WTC11 (cell line): ENCODE data around the gene IRS1. TPM values are rescaled to one million over a fixed set of nuclear protein-coding genes. Genes with fewer than 3 reads are reported as not detected.

ENCODE experiments used
- ATAC-seq: fragments of 200-7000 bp; cut with Tn5 transposase; 2 replicates; pipeline ENCODE4 v1.10.0; 2021; ENCODE audit warnings: mild to moderate bottlenecking, moderate library complexity
- CTCF ChIA-PET: fragments of 300-600 bp; sonication (Branson Sonifier 250); formaldehyde crosslinking; loops from one replicate; lab custom pipeline; 2021; ENCODE audit warnings: antibody characterized with exemption; lab: Charles Lee
- POLR2A ChIA-PET: fragments of 350-600 bp; sonication (Branson Sonifier 250); formaldehyde crosslinking; loops from one replicate; lab custom pipeline; 2021; ENCODE audit warnings: antibody characterized with exemption; lab: Charles Lee
- DNase-seq: peaks from one replicate; pipeline ENCODE4 v3.0.0; 2021; ENCODE audit warnings: low spot score
- H3K27ac Mint-ChIP-seq: 2 replicates; pipeline ENCODE4 v1.8.0; 2021; ENCODE audit warnings: mixed read lengths
- H3K27me3 Mint-ChIP-seq: 2 replicates; pipeline ENCODE4 v1.8.0; 2021; ENCODE audit warnings: low read depth, mild to moderate bottlenecking, moderate library complexity, mixed read lengths
- H3K36me3 Mint-ChIP-seq: 2 replicates; pipeline ENCODE4 v1.8.0; 2021; ENCODE audit warnings: mixed read lengths
- H3K4me1 Mint-ChIP-seq: 2 replicates; pipeline ENCODE4 v1.8.0; 2022; ENCODE audit warnings: mixed read lengths
- H3K4me3 Mint-ChIP-seq: 2 replicates; pipeline ENCODE4 v1.8.0; 2021; ENCODE audit warnings: mild to moderate bottlenecking, moderate library complexity, mixed read lengths
- H3K9me3 Mint-ChIP-seq: 2 replicates; pipeline ENCODE4 v1.8.0; 2021; ENCODE audit warnings: mixed read lengths
- ATF1 ChIP-seq: sonication (generic); formaldehyde crosslinking; IDR thresholded peaks from 2 replicates; pipeline ENCODE4 v1.8.1; 2023; ENCODE audit warnings: mild to moderate bottlenecking, moderate library complexity, missing genetic modification reagents
- EMX1 ChIP-seq: fragments of 250-450 bp; sonication (Bioruptor Pico); IDR thresholded peaks from 2 replicates; pipeline ENCODE4 v1.8.0; 2021; ENCODE audit warnings: mild to moderate bottlenecking
- ESRRA ChIP-seq: sonication (generic); formaldehyde crosslinking; IDR thresholded peaks from 2 replicates; pipeline ENCODE4 v1.8.1; 2022; ENCODE audit warnings: mild to moderate bottlenecking, missing genetic modification reagents, borderline replicate concordance
- FOXK1 ChIP-seq: sonication (generic); formaldehyde crosslinking; IDR thresholded peaks from 2 replicates; pipeline ENCODE4 v1.8.0; 2022; ENCODE audit warnings: mild to moderate bottlenecking, moderate library complexity, missing genetic modification reagents
- GRHL2 ChIP-seq: fragments of 250-450 bp; sonication (Bioruptor Pico); IDR thresholded peaks from 2 replicates; pipeline ENCODE4 v1.8.0; 2022; ENCODE audit warnings: mild to moderate bottlenecking, moderate library complexity; ENCODE audit not compliant: insufficient replicate concordance, severe bottlenecking
- HMGA2 ChIP-seq: fragments of 250-450 bp; sonication (Bioruptor Pico); IDR thresholded peaks from 2 replicates; pipeline ENCODE4 v1.4.0; 2021; ENCODE audit warnings: mild to moderate bottlenecking, moderate library complexity
- KAT7 ChIP-seq: sonication (generic); formaldehyde crosslinking; IDR thresholded peaks from 2 replicates; pipeline ENCODE4 v1.8.1; 2023; ENCODE audit warnings: missing genetic modification reagents, mild to moderate bottlenecking, borderline replicate concordance
- MXD4 ChIP-seq: fragments of 250-450 bp; sonication (Bioruptor Pico); IDR thresholded peaks from 2 replicates; pipeline ENCODE4 v1.8.0; 2021; ENCODE audit warnings: mild to moderate bottlenecking, moderate library complexity, borderline replicate concordance
- NFATC4 ChIP-seq: fragments of 250-450 bp; sonication (Bioruptor Pico); IDR thresholded peaks from 2 replicates; pipeline ENCODE4 v1.9.0; 2021; ENCODE audit warnings: mild to moderate bottlenecking
- NFYB ChIP-seq: sonication (generic); formaldehyde crosslinking; conservative IDR thresholded peaks from 2 replicates; pipeline ENCODE4 v1.8.0; 2022; ENCODE audit warnings: low read depth, missing genetic modification reagents
- NR2C2 ChIP-seq: sonication (generic); formaldehyde crosslinking; IDR thresholded peaks from 2 replicates; pipeline ENCODE4 v1.8.0; 2022; ENCODE audit warnings: mild to moderate bottlenecking, missing genetic modification reagents
- TEAD4 ChIP-seq: sonication (generic); formaldehyde crosslinking; IDR thresholded peaks from 2 replicates; pipeline ENCODE4 v1.8.0; 2022; ENCODE audit warnings: mild to moderate bottlenecking, missing genetic modification reagents
- ZNF121 ChIP-seq: sonication (generic); formaldehyde crosslinking; IDR thresholded peaks from 2 replicates; pipeline ENCODE4 v1.8.0; 2023; ENCODE audit warnings: missing genetic modification reagents
- total RNA-seq: library from RNA; stranded (reverse); gene quantifications from 3 replicates; pipeline ENCODE4 v1.2.3, GENCODE V29; 2021
- TF ChIP-seq, protein P1 (sequence below): sonication (generic); formaldehyde crosslinking; IDR thresholded peaks from 2 replicates; pipeline ENCODE4 v1.8.0; 2023; ENCODE audit warnings: missing genetic modification reagents
- TF ChIP-seq, protein P2 (sequence below): fragments of 250-450 bp; sonication (Bioruptor Pico); IDR thresholded peaks from 2 replicates; pipeline ENCODE4 v2.1.2; 2022; ENCODE audit warnings: mild to moderate bottlenecking, moderate library complexity
- TF ChIP-seq, protein P3 (sequence below): sonication (generic); formaldehyde crosslinking; IDR thresholded peaks from 2 replicates; pipeline ENCODE4 v1.8.0; 2023; ENCODE audit warnings: missing genetic modification reagents, mild to moderate bottlenecking, borderline replicate concordance
- TF ChIP-seq, protein P4 (sequence below): sonication (generic); formaldehyde crosslinking; IDR thresholded peaks from 2 replicates; pipeline ENCODE4 v1.8.0; 2022; ENCODE audit warnings: mild to moderate bottlenecking, missing genetic modification reagents
- TF ChIP-seq, protein P5 (sequence below): sonication (generic); formaldehyde crosslinking; IDR thresholded peaks from 2 replicates; pipeline ENCODE4 v1.8.1; 2022; ENCODE audit warnings: mild to moderate bottlenecking, missing genetic modification reagents, moderate library complexity, borderline replicate concordance
- TF ChIP-seq, protein P6 (sequence below): sonication (generic); formaldehyde crosslinking; IDR thresholded peaks from 2 replicates; pipeline ENCODE4 v1.8.0; 2022; ENCODE audit warnings: mild to moderate bottlenecking, missing genetic modification reagents
- TF ChIP-seq, protein P7 (sequence below): fragments of 250-450 bp; sonication (Bioruptor Pico); conservative IDR thresholded peaks from 2 replicates; pipeline ENCODE4 v1.9.0; 2021; ENCODE audit warnings: mild to moderate bottlenecking
- TF ChIP-seq, protein P8 (sequence below): sonication (generic); formaldehyde crosslinking; IDR thresholded peaks from 2 replicates; pipeline ENCODE4 v1.8.1; 2023; ENCODE audit warnings: mild to moderate bottlenecking, missing genetic modification reagents

IRS1 gene
- total RNA-seq, 1 experiment from 2014 or later: 22.9 TPM

DNA sequence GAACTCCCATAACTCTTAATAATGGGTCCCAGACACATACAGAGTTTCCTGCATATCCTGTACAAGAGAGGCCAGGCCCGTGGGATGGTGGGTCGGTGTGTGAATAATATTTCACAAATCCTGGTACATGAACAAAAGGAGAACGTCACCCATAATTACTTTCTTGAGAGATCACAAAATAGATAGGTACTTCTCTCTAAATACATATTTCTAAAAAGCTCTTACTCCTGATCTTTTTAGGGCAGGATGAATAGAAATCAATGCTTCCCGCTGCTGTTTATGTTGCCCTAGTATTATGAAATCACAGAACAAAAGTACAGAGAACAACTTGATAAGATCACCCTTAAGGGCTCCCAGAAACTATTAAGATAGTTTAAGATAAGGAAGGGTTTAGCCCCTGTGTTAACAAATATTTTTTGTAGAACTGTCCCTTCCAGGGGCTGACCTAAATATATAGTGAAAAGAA, 5.4 kb downstream of the IRS1 start:
- ATAC-seq (no peak), DNase-seq (no peak)
- Mint-ChIP-seq H3K36me3 (peaks cover 16% of the 10 kb centered on the region), H3K27ac (no peak overlapping the region), H3K4me1 (peaks cover 72% of the 10 kb centered on the region), H3K4me3 (peak overlapping the region; percentile 75), H3K27me3 (no peaks in the 10 kb centered on the region), H3K9me3 (no peaks in the 10 kb centered on the region)
- no peak for TF ChIP-seq KAT7 (CRISPR knock-in tag)
- no peak for TF ChIP-seq FOXK1 (CRISPR knock-in tag)
- no peak for TF ChIP-seq ESRRA (CRISPR knock-in tag)
- no peak for TF ChIP-seq ZNF121
- ChIA-PET CTCF (no interaction called here), POLR2A (interaction anchor here (0.6 kb wide), 1 partner anchor 111 kb away, joined by 4 read pairs; no protein-coding TSS in a partner anchor)

DNA sequence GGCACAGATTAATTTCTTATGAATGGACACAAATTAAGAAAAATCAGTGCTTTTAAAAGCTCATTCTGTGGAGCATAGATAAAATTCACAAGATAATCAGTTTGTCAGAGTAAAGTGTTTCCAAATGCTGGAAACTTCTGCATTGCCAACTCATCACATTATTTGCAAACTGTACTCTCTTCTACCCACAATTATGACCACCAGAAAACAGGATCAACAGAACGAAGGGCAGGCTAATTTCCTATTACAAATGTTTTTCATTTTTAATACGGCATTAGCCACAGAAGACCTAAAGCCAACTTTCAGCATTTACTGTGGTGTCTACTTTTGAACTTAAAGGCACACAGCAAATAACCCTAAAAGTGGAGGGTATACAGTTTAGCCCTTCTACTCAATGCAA, 6.0 kb downstream of the IRS1 start:
- no peak for TF ChIP-seq GRHL2 (CRISPR knock-in tag)
- no peak for TF ChIP-seq HMGA2 (CRISPR knock-in tag)
- TF ChIP-seq, protein P1, sequence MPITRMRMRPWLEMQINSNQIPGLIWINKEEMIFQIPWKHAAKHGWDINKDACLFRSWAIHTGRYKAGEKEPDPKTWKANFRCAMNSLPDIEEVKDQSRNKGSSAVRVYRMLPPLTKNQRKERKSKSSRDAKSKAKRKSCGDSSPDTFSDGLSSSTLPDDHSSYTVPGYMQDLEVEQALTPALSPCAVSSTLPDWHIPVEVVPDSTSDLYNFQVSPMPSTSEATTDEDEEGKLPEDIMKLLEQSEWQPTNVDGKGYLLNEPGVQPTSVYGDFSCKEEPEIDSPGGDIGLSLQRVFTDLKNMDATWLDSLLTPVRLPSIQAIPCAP (CRISPR knock-in tag): no peak
- TF ChIP-seq MXD4: no peak
- TF ChIP-seq, protein P2, sequence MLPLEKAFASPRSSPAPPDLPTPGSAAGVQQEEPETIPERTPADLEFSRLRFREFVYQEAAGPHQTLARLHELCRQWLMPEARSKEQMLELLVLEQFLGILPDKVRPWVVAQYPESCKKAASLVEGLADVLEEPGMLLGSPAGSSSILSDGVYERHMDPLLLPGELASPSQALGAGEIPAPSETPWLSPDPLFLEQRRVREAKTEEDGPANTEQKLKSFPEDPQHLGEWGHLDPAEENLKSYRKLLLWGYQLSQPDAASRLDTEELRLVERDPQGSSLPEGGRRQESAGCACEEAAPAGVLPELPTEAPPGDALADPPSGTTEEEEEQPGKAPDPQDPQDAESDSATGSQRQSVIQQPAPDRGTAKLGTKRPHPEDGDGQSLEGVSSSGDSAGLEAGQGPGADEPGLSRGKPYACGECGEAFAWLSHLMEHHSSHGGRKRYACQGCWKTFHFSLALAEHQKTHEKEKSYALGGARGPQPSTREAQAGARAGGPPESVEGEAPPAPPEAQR (CRISPR knock-in tag): no peak
- TF ChIP-seq, protein P3, sequence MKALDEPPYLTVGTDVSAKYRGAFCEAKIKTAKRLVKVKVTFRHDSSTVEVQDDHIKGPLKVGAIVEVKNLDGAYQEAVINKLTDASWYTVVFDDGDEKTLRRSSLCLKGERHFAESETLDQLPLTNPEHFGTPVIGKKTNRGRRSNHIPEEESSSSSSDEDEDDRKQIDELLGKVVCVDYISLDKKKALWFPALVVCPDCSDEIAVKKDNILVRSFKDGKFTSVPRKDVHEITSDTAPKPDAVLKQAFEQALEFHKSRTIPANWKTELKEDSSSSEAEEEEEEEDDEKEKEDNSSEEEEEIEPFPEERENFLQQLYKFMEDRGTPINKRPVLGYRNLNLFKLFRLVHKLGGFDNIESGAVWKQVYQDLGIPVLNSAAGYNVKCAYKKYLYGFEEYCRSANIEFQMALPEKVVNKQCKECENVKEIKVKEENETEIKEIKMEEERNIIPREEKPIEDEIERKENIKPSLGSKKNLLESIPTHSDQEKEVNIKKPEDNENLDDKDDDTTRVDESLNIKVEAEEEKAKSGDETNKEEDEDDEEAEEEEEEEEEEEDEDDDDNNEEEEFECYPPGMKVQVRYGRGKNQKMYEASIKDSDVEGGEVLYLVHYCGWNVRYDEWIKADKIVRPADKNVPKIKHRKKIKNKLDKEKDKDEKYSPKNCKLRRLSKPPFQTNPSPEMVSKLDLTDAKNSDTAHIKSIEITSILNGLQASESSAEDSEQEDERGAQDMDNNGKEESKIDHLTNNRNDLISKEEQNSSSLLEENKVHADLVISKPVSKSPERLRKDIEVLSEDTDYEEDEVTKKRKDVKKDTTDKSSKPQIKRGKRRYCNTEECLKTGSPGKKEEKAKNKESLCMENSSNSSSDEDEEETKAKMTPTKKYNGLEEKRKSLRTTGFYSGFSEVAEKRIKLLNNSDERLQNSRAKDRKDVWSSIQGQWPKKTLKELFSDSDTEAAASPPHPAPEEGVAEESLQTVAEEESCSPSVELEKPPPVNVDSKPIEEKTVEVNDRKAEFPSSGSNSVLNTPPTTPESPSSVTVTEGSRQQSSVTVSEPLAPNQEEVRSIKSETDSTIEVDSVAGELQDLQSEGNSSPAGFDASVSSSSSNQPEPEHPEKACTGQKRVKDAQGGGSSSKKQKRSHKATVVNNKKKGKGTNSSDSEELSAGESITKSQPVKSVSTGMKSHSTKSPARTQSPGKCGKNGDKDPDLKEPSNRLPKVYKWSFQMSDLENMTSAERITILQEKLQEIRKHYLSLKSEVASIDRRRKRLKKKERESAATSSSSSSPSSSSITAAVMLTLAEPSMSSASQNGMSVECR (CRISPR knock-in tag): no peak
- no peak for TF ChIP-seq ESRRA (CRISPR knock-in tag)
- TF ChIP-seq, protein P4, sequence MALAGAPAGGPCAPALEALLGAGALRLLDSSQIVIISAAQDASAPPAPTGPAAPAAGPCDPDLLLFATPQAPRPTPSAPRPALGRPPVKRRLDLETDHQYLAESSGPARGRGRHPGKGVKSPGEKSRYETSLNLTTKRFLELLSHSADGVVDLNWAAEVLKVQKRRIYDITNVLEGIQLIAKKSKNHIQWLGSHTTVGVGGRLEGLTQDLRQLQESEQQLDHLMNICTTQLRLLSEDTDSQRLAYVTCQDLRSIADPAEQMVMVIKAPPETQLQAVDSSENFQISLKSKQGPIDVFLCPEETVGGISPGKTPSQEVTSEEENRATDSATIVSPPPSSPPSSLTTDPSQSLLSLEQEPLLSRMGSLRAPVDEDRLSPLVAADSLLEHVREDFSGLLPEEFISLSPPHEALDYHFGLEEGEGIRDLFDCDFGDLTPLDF (CRISPR knock-in tag): no peak
- TF ChIP-seq, protein P5, sequence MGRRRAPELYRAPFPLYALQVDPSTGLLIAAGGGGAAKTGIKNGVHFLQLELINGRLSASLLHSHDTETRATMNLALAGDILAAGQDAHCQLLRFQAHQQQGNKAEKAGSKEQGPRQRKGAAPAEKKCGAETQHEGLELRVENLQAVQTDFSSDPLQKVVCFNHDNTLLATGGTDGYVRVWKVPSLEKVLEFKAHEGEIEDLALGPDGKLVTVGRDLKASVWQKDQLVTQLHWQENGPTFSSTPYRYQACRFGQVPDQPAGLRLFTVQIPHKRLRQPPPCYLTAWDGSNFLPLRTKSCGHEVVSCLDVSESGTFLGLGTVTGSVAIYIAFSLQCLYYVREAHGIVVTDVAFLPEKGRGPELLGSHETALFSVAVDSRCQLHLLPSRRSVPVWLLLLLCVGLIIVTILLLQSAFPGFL (CRISPR knock-in tag): no peak
- no peak for TF ChIP-seq NFATC4 (CRISPR knock-in tag)
- TF ChIP-seq, protein P6, sequence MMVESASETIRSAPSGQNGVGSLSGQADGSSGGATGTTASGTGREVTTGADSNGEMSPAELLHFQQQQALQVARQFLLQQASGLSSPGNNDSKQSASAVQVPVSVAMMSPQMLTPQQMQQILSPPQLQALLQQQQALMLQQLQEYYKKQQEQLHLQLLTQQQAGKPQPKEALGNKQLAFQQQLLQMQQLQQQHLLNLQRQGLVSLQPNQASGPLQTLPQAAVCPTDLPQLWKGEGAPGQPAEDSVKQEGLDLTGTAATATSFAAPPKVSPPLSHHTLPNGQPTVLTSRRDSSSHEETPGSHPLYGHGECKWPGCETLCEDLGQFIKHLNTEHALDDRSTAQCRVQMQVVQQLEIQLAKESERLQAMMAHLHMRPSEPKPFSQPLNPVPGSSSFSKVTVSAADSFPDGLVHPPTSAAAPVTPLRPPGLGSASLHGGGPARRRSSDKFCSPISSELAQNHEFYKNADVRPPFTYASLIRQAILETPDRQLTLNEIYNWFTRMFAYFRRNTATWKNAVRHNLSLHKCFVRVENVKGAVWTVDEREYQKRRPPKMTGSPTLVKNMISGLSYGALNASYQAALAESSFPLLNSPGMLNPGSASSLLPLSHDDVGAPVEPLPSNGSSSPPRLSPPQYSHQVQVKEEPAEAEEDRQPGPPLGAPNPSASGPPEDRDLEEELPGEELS (CRISPR knock-in tag): no peak
- no peak for TF ChIP-seq EMX1 (CRISPR knock-in tag)
- no peak for TF ChIP-seq NFYB
- TF ChIP-seq NR2C2 (CRISPR knock-in tag): no peak
- TF ChIP-seq TEAD4 (CRISPR knock-in tag): no peak
- TF ChIP-seq, protein P7, sequence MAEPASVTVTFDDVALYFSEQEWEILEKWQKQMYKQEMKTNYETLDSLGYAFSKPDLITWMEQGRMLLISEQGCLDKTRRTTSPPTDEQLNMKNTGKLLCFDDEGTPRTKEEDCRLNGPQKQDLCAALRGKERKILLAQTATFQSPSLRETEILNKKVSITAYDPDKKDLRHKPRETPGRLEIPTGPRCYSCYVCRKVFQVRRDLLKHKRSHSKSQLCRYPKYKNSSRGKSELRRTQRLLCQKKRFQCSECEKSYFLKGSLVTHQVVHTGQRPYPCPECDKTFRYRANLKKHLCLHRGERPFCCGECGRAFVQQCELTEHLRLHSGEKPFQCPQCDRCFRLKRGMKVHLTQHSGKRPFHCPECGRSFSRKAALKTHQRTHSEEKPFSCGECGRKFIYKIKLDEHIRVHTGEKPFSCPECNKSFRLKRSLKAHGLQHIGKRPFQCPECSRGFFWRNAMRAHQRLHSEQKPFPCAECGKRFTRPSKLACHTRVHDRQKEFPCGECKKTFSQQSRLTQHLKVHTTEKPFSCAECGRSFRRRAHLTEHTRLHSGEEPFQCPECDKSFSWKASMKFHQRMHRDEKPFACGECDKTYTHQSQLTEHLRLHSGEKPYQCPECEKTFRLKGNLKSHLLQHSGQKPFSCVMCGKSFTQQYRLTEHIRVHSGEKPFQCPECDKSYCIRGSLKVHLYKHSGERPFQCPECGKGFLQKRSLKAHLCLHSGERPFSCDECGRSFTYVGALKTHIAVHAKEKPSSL: no peak
- no peak for TF ChIP-seq ATF1 (CRISPR knock-in tag)
- TF ChIP-seq, protein P8, sequence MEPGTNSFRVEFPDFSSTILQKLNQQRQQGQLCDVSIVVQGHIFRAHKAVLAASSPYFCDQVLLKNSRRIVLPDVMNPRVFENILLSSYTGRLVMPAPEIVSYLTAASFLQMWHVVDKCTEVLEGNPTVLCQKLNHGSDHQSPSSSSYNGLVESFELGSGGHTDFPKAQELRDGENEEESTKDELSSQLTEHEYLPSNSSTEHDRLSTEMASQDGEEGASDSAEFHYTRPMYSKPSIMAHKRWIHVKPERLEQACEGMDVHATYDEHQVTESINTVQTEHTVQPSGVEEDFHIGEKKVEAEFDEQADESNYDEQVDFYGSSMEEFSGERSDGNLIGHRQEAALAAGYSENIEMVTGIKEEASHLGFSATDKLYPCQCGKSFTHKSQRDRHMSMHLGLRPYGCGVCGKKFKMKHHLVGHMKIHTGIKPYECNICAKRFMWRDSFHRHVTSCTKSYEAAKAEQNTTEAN (CRISPR knock-in tag): no peak
- Mint-ChIP-seq H3K27ac (no peak overlapping the region), H3K4me1 (peaks cover 76% of the 10 kb centered on the region), H3K9me3 (no peaks in the 10 kb centered on the region), H3K4me3 (peak overlapping the region; percentile 75), H3K36me3 (peaks cover 16% of the 10 kb centered on the region), H3K27me3 (no peaks in the 10 kb centered on the region)
- POLR2A ChIA-PET: no interaction called here
- DNase-seq (no peak), ATAC-seq (no peak)
- CTCF ChIA-PET: interaction anchor here (1.3 kb wide), 1 partner anchor 13 kb away, joined by 3 read pairs; no protein-coding TSS in a partner anchor
